Mesodermal cell (in vitro differentiated cells): ENCODE measurements around the gene CNGB1.

Experiments
- H3K27ac ChIP-seq: 2 replicates; pipeline ENCODE4 v1.7.0; 2013; ENCODE audit warnings: mild to moderate bottlenecking, low read depth, low read length, moderate library complexity; ENCODE audit not compliant: severe bottlenecking
- H3K36me3 ChIP-seq: 2 replicates; pipeline ENCODE4 v1.7.1; 2013; ENCODE audit warnings: mild to moderate bottlenecking, low read length, moderate library complexity; ENCODE audit not compliant: control insufficient read depth, insufficient read depth
- H3K4me1 ChIP-seq: one replicate; pipeline ENCODE4 v1.7.1; 2013; ENCODE audit warnings: mild to moderate bottlenecking, low read length; ENCODE audit not compliant: insufficient read depth, control insufficient read depth, poor library complexity, severe bottlenecking
- H3K4me3 ChIP-seq: 2 replicates; pipeline ENCODE4 v1.7.0; 2013; ENCODE audit warnings: low read length, control low read depth, mild to moderate bottlenecking; ENCODE audit not compliant: insufficient read depth, poor library complexity, severe bottlenecking; ENCODE audit errors: extremely low read depth
- H3K9me3 ChIP-seq: 2 replicates; pipeline ENCODE4 v1.7.1; 2013; ENCODE audit warnings: mild to moderate bottlenecking, low read length, moderate library complexity; ENCODE audit not compliant: control insufficient read depth
- WGBS, 2 experiments: methylation state at CpG; one replicate each; pipeline ENCODE4 v1.1.5; 2013; ENCODE audit warnings: missing lambda C conversion rate in 2 of 2; ENCODE audit not compliant: insufficient coverage in 2 of 2; 5-methylcytosine and 5-hydroxymethylcytosine counted together

CNGB1 gene

DNA sequence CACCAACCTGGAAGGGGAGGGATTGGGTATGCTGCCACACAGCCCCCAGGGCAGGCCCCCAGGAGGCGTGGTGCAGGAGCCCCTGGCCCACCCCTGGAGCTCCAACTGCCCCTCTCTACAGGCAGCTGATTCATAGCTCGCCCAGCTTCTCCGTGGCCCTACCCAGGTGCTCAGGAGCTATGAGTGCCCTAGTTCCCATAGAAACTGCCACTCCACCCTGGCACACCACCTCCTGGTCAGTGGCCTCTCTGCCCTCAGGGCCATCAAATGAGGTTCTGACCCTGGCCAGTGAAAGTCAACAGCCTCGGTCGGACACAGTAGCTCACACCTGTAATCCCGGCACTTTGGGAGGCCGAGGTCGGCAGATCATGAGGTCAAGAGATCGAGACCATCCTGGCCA, 18.0 kb downstream of the CNGB1 start:
- WGBS, 2 experiments: 89 to 94% methylated on average over 8 to 9 of the region's 9 CpGs
- no peak overlapping the region for H3K4me3 ChIP-seq

DNA sequence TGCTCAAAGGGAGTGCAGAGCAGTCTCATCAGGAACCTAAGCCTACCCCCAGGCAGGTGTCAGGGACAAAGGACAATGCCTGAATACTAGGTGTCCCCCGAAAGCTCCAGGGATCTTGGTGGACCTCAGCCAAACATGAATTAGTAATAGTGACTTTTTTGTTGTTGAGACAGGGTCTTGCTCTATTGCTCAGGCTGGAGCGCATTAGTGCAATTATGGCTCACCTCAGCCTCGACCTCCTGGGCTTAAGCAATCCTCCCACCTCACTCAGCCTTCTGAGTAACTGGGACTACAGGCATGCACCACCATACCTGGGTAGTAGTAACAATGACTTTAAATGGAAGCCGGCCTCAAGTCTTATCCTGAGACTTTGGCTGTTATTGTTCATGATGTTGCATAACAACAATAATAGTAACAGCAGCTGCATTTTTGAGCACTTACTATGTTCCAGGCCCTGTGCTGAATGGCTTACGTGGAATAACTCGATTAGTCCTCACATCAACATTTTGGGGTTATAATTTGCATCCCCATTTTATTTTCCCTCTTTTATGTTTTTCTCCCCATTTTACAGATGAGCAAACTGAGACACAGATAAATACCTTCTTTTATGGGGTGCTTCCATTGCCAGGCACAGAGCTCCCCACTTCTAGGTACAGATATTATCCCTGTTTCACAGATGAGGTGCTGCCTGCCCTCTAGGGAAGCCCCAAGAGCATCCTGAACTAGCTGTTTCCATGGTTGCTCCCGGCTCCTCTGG, 19.5 kb downstream of the CNGB1 start:
- H3K9me3 ChIP-seq: no peaks in the 10 kb centered on the region
- WGBS, 2 experiments: 89 to 90% methylated on average over 5 of the region's 7 CpGs
- no peak overlapping the region for H3K27ac ChIP-seq
- H3K4me3 ChIP-seq: no peak overlapping the region
- H3K4me1 ChIP-seq: no peaks in the 10 kb centered on the region
- no peaks in the 10 kb centered on the region for H3K36me3 ChIP-seq

More for the DNA sequence above, 18.0 kb downstream of the CNGB1 start:
- Histone ChIP-seq H3K4me1 (no peaks in the 10 kb centered on the region), H3K36me3 (no peaks in the 10 kb centered on the region), H3K27ac (no peak overlapping the region), H3K9me3 (no peaks in the 10 kb centered on the region)

DNA sequence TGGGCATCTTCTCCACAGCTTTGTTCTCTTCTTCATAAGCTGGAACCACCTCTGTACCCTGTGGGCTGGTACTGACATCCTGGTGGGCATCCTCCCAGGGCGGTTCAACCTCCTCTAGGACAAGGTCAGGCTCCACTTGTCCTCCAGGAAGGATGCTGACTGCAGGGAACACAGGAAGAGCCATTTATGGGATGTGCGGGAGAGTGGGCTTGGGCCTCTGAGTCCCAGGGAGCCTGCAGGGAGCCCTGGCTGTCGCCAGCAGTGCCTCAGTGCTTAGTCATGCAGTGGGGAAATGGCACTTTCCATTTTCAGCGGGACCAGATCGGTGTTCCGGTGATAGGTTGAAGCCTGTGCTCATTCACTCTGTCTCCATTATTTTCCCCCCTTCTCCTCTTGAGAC, 20.5 kb downstream of the CNGB1 start:
- H3K4me3 ChIP-seq: no peak overlapping the region
- no peaks in the 10 kb centered on the region for H3K36me3 ChIP-seq
- no peaks in the 10 kb centered on the region for H3K4me1 ChIP-seq
- no peaks in the 10 kb centered on the region for H3K9me3 ChIP-seq
- WGBS, 2 experiments: 28 to 30% methylated on average over 5 of the region's 6 CpGs
- H3K27ac ChIP-seq: no peak overlapping the region

DNA sequence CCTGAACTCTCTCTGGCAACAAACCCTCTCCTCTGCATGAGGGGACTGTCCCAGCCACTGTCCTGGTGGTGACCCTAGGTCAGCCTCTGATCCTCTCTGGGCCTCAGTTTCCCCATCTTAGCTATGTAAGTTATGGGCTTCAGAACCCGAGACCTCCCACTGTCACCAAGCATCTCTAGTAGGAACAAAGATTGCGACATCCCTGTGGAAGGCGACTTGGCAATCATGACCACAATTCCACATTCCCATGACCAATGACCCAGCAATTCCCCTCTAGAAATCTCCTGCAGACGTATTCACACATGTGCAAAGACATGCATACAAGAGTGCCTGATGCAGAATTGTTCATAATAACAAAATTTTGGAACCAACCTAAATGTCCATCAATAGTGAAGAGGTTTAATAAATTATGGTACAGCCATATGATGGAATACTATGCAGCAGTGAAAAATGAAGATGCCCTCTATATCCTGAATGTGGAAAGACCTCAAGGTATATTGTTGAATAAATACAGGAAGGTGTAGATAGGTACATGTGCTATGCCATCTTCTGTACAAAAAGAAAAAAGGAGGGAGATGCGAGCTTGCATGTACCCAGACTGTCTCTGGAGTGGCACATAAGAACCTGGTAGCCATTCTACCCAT, 21.2 kb downstream of the CNGB1 start:
- Histone ChIP-seq H3K9me3 (no peaks in the 10 kb centered on the region), H3K4me1 (no peaks in the 10 kb centered on the region), H3K27ac (no peak overlapping the region), H3K36me3 (no peaks in the 10 kb centered on the region), H3K4me3 (no peak overlapping the region)
- WGBS, 2 experiments: 80 to 90% methylated on average over 4 to 5 of the region's 5 CpGs

DNA sequence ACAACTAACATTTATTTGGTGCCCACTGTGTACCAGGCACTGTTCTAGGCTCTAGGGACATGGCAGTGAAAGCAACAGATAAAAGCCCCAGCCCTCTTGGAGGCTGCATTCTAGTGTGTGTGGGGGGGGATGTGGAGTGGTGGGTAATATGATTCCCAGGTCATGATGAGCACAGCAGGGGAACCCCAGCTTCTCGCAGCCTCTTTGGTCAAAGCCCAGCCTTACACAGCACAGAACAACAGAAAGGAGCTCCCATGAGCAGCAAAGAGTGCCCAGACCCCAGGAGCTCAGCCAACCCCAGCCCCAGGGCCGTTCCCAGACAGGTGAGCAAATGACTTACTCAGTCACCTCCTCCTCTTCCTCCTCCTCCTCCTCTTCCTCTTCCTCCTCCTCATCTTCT, 21.9 kb downstream of the CNGB1 start:
- H3K27ac ChIP-seq: no peak overlapping the region
- no peak overlapping the region for H3K4me3 ChIP-seq
- H3K4me1 ChIP-seq: no peaks in the 10 kb centered on the region
- WGBS, 2 experiments: 30% methylated on average over 2 of the region's 2 CpGs; no CpG with 5 or more reads in 1 of the 2 experiments
- H3K9me3 ChIP-seq: no peaks in the 10 kb centered on the region
- no peaks in the 10 kb centered on the region for H3K36me3 ChIP-seq

DNA sequence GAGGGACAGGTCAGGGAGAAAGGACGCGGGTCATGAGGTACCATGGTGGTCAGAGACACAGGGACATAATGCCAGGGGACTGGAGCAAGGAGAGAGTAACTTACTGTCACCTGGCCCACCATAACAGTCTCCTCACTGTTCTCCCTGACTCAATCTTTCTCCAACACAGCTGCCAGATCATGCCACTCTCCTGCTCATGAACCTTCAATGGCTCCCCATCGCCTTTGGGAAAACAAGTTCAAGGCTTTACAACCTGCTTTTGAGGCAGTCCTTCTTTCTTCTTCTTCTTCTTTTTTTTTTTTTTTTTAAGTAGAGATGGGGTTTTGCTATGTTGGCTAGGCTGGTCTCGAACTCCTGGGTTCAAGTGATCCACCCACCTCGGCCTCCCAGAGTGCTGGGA, 22.9 kb downstream of the CNGB1 start:
- 95 to 98% methylated on average over 2 to 5 of the region's 5 CpGs for WGBS, 2 experiments
- no peak overlapping the region for H3K27ac ChIP-seq
- no peaks in the 10 kb centered on the region for H3K9me3 ChIP-seq

DNA sequence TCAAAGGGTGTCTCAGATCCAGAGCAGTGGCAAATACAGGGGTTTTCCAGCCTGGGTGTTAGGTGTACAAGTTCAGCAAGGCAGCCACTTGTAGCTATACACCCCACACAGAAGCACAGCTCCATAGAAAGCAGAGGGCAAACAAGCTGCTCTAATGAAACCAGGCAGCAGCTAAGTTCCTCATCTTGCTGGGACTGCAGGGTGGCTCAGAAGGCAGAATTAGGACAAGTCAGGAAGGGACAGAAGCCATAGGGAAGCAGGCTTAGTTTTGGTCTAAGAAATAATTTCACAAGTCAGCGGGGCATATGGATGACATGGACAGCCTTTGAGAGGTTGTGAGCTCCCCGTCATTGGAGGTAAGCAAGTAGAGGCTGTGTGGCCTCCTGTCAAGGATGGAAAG, 23.7 kb downstream of the CNGB1 start:
- 94 to 100% methylated on average over 2 of the region's 2 CpGs for WGBS, 2 experiments
- Histone ChIP-seq H3K4me1 (no peaks in the 10 kb centered on the region), H3K27ac (no peak overlapping the region), H3K4me3 (no peak overlapping the region), H3K9me3 (no peaks in the 10 kb centered on the region), H3K36me3 (no peaks in the 10 kb centered on the region)

More for the DNA sequence above, 22.9 kb downstream of the CNGB1 start:
- H3K4me1 ChIP-seq: no peaks in the 10 kb centered on the region
- no peak overlapping the region for H3K4me3 ChIP-seq
- no peaks in the 10 kb centered on the region for H3K36me3 ChIP-seq

DNA sequence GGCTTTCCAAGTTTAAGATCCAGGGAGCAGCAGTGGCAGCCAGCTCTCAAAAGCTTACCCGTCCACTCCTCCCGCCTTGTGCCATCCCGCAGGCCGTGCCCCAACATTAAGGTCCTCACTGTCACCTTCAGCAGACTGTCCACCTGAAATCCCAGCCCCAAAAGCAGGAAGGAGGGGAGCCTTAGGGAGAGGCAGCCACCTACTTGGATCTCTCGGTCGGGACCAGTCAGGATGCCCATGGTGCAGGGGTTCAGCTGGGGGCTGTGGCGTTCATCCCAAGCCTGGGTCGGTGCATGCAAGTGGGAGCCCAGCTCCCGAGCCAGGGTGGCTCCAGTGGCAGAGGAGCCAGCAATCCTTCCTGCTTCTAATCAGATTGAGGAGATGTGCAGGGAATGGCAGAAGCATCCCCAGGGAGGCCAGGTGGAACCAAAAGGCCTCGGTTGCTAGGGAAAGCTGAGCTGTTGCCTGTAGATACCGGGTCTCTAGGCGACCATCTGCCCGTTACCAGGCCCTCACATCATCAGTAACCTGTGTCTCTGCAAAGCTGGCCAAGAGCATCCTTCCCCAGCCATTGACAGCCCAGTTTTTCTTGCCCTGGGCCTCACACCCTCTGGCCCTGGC, 24.6 kb downstream of the CNGB1 start:
- Histone ChIP-seq H3K4me3 (no peak overlapping the region), H3K27ac (no peak overlapping the region), H3K9me3 (no peaks in the 10 kb centered on the region), H3K4me1 (no peaks in the 10 kb centered on the region), H3K36me3 (no peaks in the 10 kb centered on the region)
- 72 to 83% methylated on average over 12 to 13 of the region's 13 CpGs for WGBS, 2 experiments

DNA sequence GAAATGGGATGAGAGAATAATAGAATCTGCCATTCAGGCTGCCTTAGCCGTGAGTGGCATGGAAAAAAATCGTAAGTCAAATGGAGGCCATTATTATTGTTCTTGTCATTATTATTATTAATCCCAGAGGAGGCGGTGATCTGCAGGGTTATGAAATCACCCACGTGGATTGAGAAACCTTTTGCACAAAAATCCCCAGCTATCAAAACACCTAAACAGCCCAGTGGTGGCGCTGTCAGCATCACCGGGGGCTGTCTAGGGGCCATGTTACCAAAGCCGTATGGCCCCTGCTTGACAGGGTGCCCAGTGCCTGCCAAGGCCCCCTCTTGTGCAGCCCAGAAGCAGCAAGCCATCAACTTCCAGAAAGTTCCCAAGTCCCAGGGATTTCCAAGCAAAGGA, 25.2 kb downstream of the CNGB1 start:
- no peaks in the 10 kb centered on the region for H3K4me1 ChIP-seq
- H3K4me3 ChIP-seq: no peak overlapping the region
- 45 to 72% methylated on average over 3 to 4 of the region's 7 CpGs for WGBS, 2 experiments
- no peak overlapping the region for H3K27ac ChIP-seq
- no peaks in the 10 kb centered on the region for H3K36me3 ChIP-seq
- no peaks in the 10 kb centered on the region for H3K9me3 ChIP-seq

DNA sequence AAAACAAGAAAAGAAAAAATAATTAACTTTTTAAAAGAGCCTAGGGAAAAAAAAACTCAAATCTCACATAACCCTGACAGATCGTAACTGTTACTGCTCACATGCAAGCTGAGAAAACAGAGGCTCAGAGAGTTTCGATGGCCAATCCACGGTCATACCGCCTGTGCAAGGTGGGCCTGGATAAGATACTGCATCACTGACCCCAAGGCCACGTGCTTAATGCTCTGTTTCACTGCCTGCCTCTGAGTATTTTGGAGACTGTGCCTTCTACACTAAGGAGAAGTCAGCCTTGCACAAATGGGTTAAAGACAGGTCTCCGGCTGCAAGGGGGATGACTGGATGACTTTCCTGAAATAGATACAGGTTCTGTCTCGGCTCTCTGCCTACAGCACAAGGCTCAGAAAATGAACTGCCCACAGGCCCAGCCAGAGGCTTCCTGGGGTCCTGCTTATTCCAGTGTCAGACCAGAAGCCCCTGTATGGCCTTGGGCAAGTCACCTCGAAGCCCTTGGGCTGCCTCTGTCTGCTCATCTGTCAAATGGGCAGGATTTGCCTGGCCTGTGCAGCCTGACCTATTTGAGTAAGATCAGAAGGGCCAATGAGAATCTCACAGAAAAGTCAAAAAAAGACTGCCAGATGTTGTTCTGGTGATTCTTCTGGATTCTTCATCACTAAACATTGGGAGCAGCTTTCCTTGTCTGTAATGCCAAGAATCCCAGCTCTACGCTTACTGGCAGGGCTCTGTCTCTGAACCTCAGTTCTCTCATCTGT, 25.8 kb downstream of the CNGB1 start:
- Histone ChIP-seq H3K27ac (no peak overlapping the region), H3K4me3 (no peak overlapping the region), H3K4me1 (no peaks in the 10 kb centered on the region), H3K9me3 (no peaks in the 10 kb centered on the region), H3K36me3 (no peaks in the 10 kb centered on the region)
- 91 to 95% methylated on average over 6 to 7 of the region's 9 CpGs for WGBS, 2 experiments
